Right atrium auricular region (tissue), 2 donors: Measurements from ENCODE around the gene TOMM7. TPM values are rescaled to one million over a fixed set of nuclear protein-coding genes. Genes with fewer than 3 reads are reported as not detected.
"Not testable (repeated sequence)": the region's sequence is repeated elsewhere in the genome, so short reads cannot be mapped to it uniquely, and the experiment has no call there.

Experiments
- DNase-seq: peaks from one replicate; pipeline ENCODE4 v3.0.0-alpha.2; 2019; ENCODE audit warnings: low spot score
- H3K27ac ChIP-seq, 2 donors: fragments of 200-600 bp; sonication (generic); 1 replicate in 1 of 2; 2 replicates in 1 of 2; pipeline ENCODE4 v1.5.1; 2016 to 2019
- H3K27me3 ChIP-seq, 2 donors: fragments of 200-600 bp; sonication (generic); one replicate each; pipeline versions ENCODE4 v1.5.1 to v1.6.0; 2017 to 2019
- H3K36me3 ChIP-seq: fragments of 200-600 bp; sonication (generic); one replicate; pipeline ENCODE4 v1.5.1; 2016
- H3K4me1 ChIP-seq, 2 donors: fragments of 200-600 bp; sonication (generic); one replicate each; pipeline versions ENCODE4 v1.5.1 to v1.6.0; 2017 to 2019
- H3K4me3 ChIP-seq, 2 donors: fragments of 200-600 bp; sonication (generic); 1 replicate in 1 of 2; 2 replicates in 1 of 2; pipeline ENCODE4 v1.5.1; 2017 to 2019; ENCODE audit warnings: mild to moderate bottlenecking in 1 of 2, moderate library complexity in 1 of 2
- H3K9me3 ChIP-seq, 2 donors: fragments of 200-600 bp; sonication (generic); one replicate each; pipeline ENCODE4 v1.5.1; 2019
- CTCF ChIP-seq, 2 donors: fragments of 200-600 bp; sonication (generic); IDR thresholded peaks; one replicate each; pipeline ENCODE4 v1.5.1; 2019; ENCODE audit warnings: antibody characterized with exemption in 2 of 2
- total RNA-seq, 2 donors: library from RNA; depleted of rRNA; stranded (reverse); fragments of >200 nt; gene quantifications; one replicate each; pipeline ENCODE4 v1.1.0, GENCODE V29; 2016

TOMM7 gene
- total RNA-seq, 2 donors from 2014 or later, result 101 to 188 TPM

DNA sequence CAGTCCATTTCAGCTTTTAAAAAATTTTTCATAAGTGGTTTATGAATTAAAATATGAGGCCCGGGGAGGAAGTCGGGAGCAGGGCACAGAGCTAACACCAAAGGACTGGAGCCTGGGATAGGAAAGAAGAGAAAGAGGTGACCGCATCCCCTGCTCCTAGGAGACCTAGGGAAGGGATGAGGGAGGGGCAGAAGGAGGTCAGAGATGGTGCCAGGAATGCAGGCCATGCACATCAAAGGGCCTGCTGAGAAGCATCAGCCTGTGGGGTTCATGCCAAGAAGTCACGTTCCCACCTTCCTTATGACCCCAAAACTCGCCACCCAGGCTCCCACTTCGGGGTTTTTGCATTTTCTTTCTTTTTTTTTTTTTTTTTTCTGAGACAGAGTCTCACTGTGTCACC lies 14.7 kb upstream of the TOMM7 start:
- no peaks in the 10 kb centered on the region for H3K36me3 ChIP-seq
- DNase-seq, result no peak
- H3K9me3 ChIP-seq, result no peaks in the 10 kb centered on the region
- no peak overlapping the region for H3K27ac ChIP-seq
- H3K4me1 ChIP-seq, result peaks cover 0 to 10% of the 10 kb centered on the region in 2 donors
- H3K4me3 ChIP-seq, result no peak overlapping the region
- TF ChIP-seq CTCF (IDR thresholded peaks at IDR 0.05), result no peak
- no peaks in the 10 kb centered on the region for H3K27me3 ChIP-seq

DNA sequence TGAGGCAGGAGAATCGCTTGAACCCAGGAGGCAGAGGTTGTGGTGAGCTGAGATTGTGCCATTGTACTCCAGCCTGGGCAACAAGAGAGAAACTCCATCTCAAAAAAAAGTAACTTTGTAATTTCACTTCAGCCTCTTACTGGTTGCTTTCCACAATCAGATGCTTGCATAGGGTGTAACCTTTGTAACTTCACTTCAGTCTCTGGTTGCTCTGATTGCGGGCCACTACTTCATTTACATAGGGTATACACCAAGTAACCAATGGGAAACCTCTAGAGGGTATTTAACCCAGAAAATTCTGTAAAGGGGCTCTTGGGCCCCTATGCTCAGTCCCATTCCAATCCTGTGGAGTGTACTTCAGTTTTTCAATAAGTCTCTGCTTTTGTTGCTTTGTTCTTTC lies 13.9 kb upstream of the TOMM7 start:
- DNase-seq, H3K36me3 ChIP-seq, H3K27ac ChIP-seq, H3K4me1 ChIP-seq, H3K9me3 ChIP-seq, H3K27me3 ChIP-seq, H3K4me3 ChIP-seq: not testable (repeated sequence)

DNA sequence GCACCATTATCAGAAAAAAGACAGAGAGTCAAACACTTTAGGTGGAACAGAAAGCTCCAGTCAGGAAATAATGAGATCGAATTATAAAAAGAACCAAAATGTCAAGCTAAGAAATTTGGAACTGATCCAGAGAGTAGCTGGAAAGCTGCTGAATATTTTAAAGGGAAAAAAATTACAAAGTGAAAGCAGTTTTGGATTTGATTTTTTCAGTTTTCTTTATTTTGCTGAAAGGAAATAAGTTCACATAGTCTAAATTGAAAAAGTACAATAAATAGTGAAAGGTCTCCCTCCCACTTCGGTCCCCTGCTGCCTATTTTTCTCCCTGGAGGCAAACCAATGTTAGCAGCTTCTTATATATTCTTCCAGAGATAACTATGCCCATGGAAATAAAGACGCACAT lies 11.3 kb upstream of the TOMM7 start:
- peak overlapping the region; percentile 29 to 53 for H3K27ac ChIP-seq

DNA sequence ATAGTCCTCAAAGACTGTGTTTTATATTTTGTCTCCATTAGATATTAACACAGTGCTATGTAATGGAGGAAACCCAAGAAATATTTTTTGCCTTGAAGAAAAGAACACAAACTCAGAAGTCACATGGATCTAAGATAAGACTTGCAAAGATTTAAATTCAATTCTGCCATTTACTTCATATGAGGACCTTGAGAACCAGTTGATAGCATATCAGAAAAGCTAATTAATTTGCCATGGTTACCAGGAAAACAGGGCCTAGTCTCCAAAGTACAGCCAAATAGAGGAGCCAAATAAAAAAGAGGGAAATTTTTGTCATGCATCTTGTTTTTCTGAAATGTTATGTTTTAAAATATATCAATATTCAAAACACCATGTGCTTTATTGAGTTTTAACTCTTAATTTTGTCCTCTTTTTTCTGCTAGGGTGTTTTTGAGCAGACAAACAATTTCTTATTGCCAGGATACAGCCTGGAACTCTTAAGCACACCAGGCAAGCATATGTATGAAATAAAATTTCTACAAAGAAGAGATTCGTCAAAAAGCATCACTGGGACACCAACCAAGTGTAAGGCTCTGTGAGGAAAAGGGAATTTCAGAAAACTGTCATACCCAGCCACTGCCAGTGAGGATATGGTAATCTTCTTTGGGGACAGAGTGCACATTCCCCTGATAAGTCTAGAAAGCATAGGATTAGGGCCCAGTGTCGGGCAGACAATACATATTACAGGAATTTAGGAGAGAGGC lies 10.6 kb upstream of the TOMM7 start:
- no peak for DNase-seq
- no peaks in the 10 kb centered on the region for H3K36me3 ChIP-seq
- no peaks in the 10 kb centered on the region for H3K27me3 ChIP-seq
- TF ChIP-seq CTCF (IDR thresholded peaks at IDR 0.05), result no peak
- H3K4me3 ChIP-seq, result no peak overlapping the region
- H3K27ac ChIP-seq, result peak overlapping the region; percentile 29 to 53
- peaks cover 0 to 10% of the 10 kb centered on the region in 2 donors for H3K4me1 ChIP-seq
- no peaks in the 10 kb centered on the region for H3K9me3 ChIP-seq

More for the DNA sequence above, 11.3 kb upstream of the TOMM7 start:
- H3K4me1 ChIP-seq, result peaks cover 0 to 10% of the 10 kb centered on the region in 2 donors
- no peaks in the 10 kb centered on the region for H3K36me3 ChIP-seq
- H3K9me3 ChIP-seq, result no peaks in the 10 kb centered on the region
- no peaks in the 10 kb centered on the region for H3K27me3 ChIP-seq
- DNase-seq, result no peak
- no peak for TF ChIP-seq CTCF (IDR thresholded peaks at IDR 0.05)
- H3K4me3 ChIP-seq, result no peak overlapping the region

DNA sequence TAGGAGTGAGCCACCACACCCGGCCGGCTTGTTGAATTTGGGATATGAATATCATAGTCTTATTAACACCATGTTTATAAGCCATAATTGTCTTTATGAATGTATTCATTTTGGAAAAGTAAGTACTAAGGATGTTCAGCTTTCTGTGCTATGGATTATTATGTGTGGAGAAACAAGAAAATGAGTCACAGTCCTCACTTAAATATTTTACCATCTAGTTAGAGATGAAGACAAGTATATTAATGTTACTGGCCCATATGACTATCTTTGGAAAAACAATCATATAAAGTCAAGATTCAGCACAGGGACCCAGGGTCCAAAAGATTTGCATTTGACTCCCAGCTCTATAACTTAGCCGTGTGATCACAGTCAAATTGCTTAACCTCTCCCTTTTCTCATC lies 9.8 kb upstream of the TOMM7 start:
- no peak for DNase-seq
- no peak overlapping the region for H3K4me3 ChIP-seq
- no peak for TF ChIP-seq CTCF (IDR thresholded peaks at IDR 0.05)
- H3K27ac ChIP-seq, result no peak overlapping the region
- H3K27me3 ChIP-seq, result no peaks in the 10 kb centered on the region
- no peaks in the 10 kb centered on the region for H3K36me3 ChIP-seq
- H3K4me1 ChIP-seq, result peaks cover 0 to 10% of the 10 kb centered on the region in 2 donors
- H3K9me3 ChIP-seq, result no peaks in the 10 kb centered on the region

DNA sequence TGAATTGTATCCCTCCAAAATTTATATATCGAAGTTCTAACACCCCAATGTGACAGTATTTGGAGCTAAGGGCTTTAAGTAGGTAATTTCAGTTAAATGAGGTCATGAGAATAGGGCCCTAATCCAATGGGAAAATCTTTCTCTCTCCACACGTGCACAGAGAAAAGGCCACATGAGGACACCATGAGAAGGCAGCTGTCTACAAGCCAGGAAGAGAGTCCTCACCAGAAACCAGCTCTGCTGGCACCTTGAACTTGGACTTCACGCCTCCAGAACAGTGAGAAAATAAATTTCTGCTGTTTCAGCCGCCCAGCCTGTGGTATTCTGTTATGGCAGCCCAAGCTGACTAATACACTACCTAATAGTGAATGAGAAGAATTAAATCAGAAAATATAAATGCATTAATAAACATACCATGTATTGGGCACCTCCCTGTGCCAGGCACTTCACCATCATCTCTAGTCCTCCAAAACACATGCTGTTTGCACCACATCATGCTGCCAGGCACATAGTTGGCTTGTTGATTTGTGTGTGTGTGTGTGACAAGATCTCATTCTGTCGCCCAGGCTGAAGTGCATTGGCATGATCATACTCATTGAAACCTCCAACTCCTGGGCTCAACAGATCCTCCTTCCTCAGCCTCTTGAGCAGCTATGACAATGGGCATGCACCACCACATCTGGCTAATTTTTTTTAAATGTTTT lies 9.1 kb upstream of the TOMM7 start:
- TF ChIP-seq CTCF (IDR thresholded peaks at IDR 0.05), result no peak
- Histone ChIP-seq H3K9me3 (no peaks in the 10 kb centered on the region), H3K27me3 (no peaks in the 10 kb centered on the region), H3K27ac (no peak overlapping the region), H3K4me1 (peaks cover 0 to 10% of the 10 kb centered on the region in 2 donors), H3K36me3 (no peaks in the 10 kb centered on the region), H3K4me3 (no peak overlapping the region)
- no peak for DNase-seq
